DOHH2 (cell line): ENCODE measurements around the gene KDM7A.

ENCODE experiments used
- H3F3A ChIP-seq: fragments of 200-600 bp; sonication (generic), shearing (Covaris generic); 2 replicates; pipeline ENCODE4 v1.6.0; 2016; ENCODE audit warnings: antibody characterized with exemption, mild to moderate bottlenecking; ENCODE audit not compliant: control insufficient read depth, insufficient read depth
- H3K27ac ChIP-seq: fragments of 200-600 bp; sonication (generic); 2 replicates; pipeline ENCODE4 v1.5.1; 2014; ENCODE audit warnings: low read depth, mild to moderate bottlenecking, low read length, moderate library complexity
- H3K27me3 ChIP-seq: fragments of 200-600 bp; sonication (generic); 2 replicates; pipeline ENCODE4 v1.6.1; 2014; ENCODE audit warnings: mild to moderate bottlenecking, low read length, mixed read lengths; ENCODE audit not compliant: control insufficient read depth
- H3K36me3 ChIP-seq: fragments of 200-600 bp; sonication (generic); 2 replicates; pipeline ENCODE4 v1.6.1; 2014; ENCODE audit warnings: mild to moderate bottlenecking, low read length, moderate library complexity, mixed read lengths; ENCODE audit not compliant: control insufficient read depth
- H3K4me1 ChIP-seq: fragments of 200-600 bp; sonication (generic); 2 replicates; pipeline ENCODE4 v1.6.1; 2014; ENCODE audit warnings: mild to moderate bottlenecking, low read length, mixed read lengths; ENCODE audit not compliant: control insufficient read depth
- H3K4me2 ChIP-seq: fragments of 200-600 bp; sonication (generic); 2 replicates; pipeline ENCODE4 v1.6.0; 2014; ENCODE audit warnings: mild to moderate bottlenecking, low read length, moderate library complexity
- H3K4me3 ChIP-seq: fragments of 200-600 bp; sonication (generic); 2 replicates; pipeline ENCODE4 v1.5.1; 2014; ENCODE audit warnings: mild to moderate bottlenecking, low read length, mixed read lengths
- H3K79me2 ChIP-seq: fragments of 200-600 bp; sonication (generic); 2 replicates; pipeline ENCODE4 v1.6.1; 2014; ENCODE audit warnings: mild to moderate bottlenecking, low read length, mixed read lengths; ENCODE audit not compliant: control insufficient read depth
- H3K9me2 ChIP-seq: fragments of 200-600 bp; sonication (generic); replicated peaks from 2 replicates; pipeline ENCODE4 v1.6.1; 2014; ENCODE audit warnings: mild to moderate bottlenecking, low read length, mixed read lengths; ENCODE audit not compliant: control insufficient read depth
- H3K9me3 ChIP-seq: fragments of 200-600 bp; sonication (generic); 2 replicates; pipeline ENCODE4 v1.6.1; 2014; ENCODE audit warnings: antibody characterized with exemption, low read length, mixed read lengths; ENCODE audit not compliant: control insufficient read depth, insufficient read depth
- H4K20me1 ChIP-seq: fragments of 200-600 bp; sonication (generic); 2 replicates; pipeline ENCODE4 v1.6.0; 2014; ENCODE audit warnings: low read depth, mild to moderate bottlenecking, antibody characterized with exemption, low read length, moderate library complexity; ENCODE audit not compliant: control insufficient read depth, insufficient read depth
- CTCF ChIP-seq: fragments of 200-600 bp; sonication (generic); IDR thresholded peaks from one replicate; pipeline ENCODE4 v1.5.1; 2014; ENCODE audit warnings: antibody characterized with exemption, mild to moderate bottlenecking, low read depth, low read length; ENCODE audit not compliant: poor library complexity, severe bottlenecking
- EZH2phosphoT487 ChIP-seq: fragments of 200-600 bp; sonication (generic); IDR thresholded peaks from 2 replicates; pipeline ENCODE4 v1.6.1; 2017; ENCODE audit warnings: borderline replicate concordance, mild to moderate bottlenecking, antibody characterized with exemption, low read length, moderate library complexity, mixed read lengths

KDM7A gene

GRCh38 chr7:140051820-140052219 lies 125.0 kb downstream of the KDM7A start:
- no peaks in the 10 kb centered on the region for H3K9me2 ChIP-seq
- H3K4me3 ChIP-seq: no peak overlapping the region
- H3K4me1 ChIP-seq: peaks cover 7% of the 10 kb centered on the region
- TF ChIP-seq CTCF (no peak), EZH2phosphoT487 (no peak)
- H3F3A ChIP-seq: no peaks in the 10 kb centered on the region
- H4K20me1 ChIP-seq: no peaks in the 10 kb centered on the region
- H3K27ac ChIP-seq: no peak overlapping the region
- no peaks in the 10 kb centered on the region for H3K79me2 ChIP-seq
- H3K36me3 ChIP-seq: no peaks in the 10 kb centered on the region
- no peak overlapping the region for H3K4me2 ChIP-seq
- H3K27me3 ChIP-seq: no peaks in the 10 kb centered on the region
- H3K9me3 ChIP-seq: no peaks in the 10 kb centered on the region

- H3K4me2 ChIP-seq: no peak overlapping the region
- peaks cover 7% of the 10 kb centered on the region for H3K4me1 ChIP-seq
- TF ChIP-seq EZH2phosphoT487 (no peak), CTCF (no peak)
- H3K4me3 ChIP-seq: no peak overlapping the region
- H3F3A ChIP-seq: no peaks in the 10 kb centered on the region
- H3K27me3 ChIP-seq: no peaks in the 10 kb centered on the region
- no peaks in the 10 kb centered on the region for H4K20me1 ChIP-seq
- H3K9me2 ChIP-seq: no peaks in the 10 kb centered on the region
- no peak overlapping the region for H3K27ac ChIP-seq
- H3K36me3 ChIP-seq: no peaks in the 10 kb centered on the region
- no peaks in the 10 kb centered on the region for H3K9me3 ChIP-seq
- H3K79me2 ChIP-seq: no peaks in the 10 kb centered on the region
These were observed 126.7 kb downstream of the KDM7A start for GRCh38 chr7:140050100-140050499.

- Histone ChIP-seq H3K27ac (no peak overlapping the region), H3K36me3 (no peaks in the 10 kb centered on the region), H3K4me1 (peaks cover 7% of the 10 kb centered on the region), H3K9me2 (no peaks in the 10 kb centered on the region), H3K9me3 (no peaks in the 10 kb centered on the region), H3F3A (no peaks in the 10 kb centered on the region), H3K79me2 (no peaks in the 10 kb centered on the region), H3K4me3 (no peak overlapping the region), H3K27me3 (no peaks in the 10 kb centered on the region), H3K4me2 (no peak overlapping the region), H4K20me1 (no peaks in the 10 kb centered on the region)
- TF ChIP-seq CTCF (no peak), EZH2phosphoT487 (no peak)
These were observed 127.3 kb downstream of the KDM7A start for GRCh38 chr7:140049339-140050024.

GRCh38 chr7:140048989-140049338 lies 127.8 kb downstream of the KDM7A start:
- Histone ChIP-seq H3K36me3 (no peaks in the 10 kb centered on the region), H3K9me3 (no peaks in the 10 kb centered on the region), H3K4me3 (no peak overlapping the region), H3K4me2 (no peak overlapping the region), H3K4me1 (peaks cover 5% of the 10 kb centered on the region), H4K20me1 (no peaks in the 10 kb centered on the region), H3K27me3 (no peaks in the 10 kb centered on the region), H3K79me2 (no peaks in the 10 kb centered on the region), H3K27ac (no peak overlapping the region), H3K9me2 (no peaks in the 10 kb centered on the region), H3F3A (no peaks in the 10 kb centered on the region)
- TF ChIP-seq CTCF (no peak), EZH2phosphoT487 (no peak)
